OCI-LY7 (cell line): ENCODE measurements around the gene TPM4. TPM values are rescaled to one million over a fixed set of nuclear protein-coding genes. Genes with fewer than 3 reads are reported as not detected.

Experiments
- BruUV-seq: library from RNA; stranded (reverse); fragments of 400-500 nt; replicated peaks from 2 replicates; lab custom pipeline; 2021; lab: Mats Ljungman, UMichigan
- CTCF ChIA-PET: fragments of 300-600 bp; sonication (Branson Sonifier 250); formaldehyde crosslinking; loops from one replicate; lab custom pipeline; 2022; ENCODE audit warnings: antibody characterized with exemption; ENCODE audit not compliant: unreplicated experiment; lab: Charles Lee
- POLR2A ChIA-PET: fragments of 300-600 bp; sonication (Branson Sonifier 250); formaldehyde crosslinking; loops from one replicate; lab custom pipeline; 2022; ENCODE audit warnings: antibody characterized with exemption; lab: Charles Lee
- DNase-seq: peaks from one replicate; pipeline ENCODE4 v3.0.0-alpha.2; 2015; ENCODE audit warnings: low spot score
- H2AFZ ChIP-seq: fragments of 200-600 bp; sonication (generic), shearing (Covaris generic); 2 replicates; pipeline ENCODE4 v1.6.1; 2014; ENCODE audit warnings: mild to moderate bottlenecking, antibody characterized with exemption, low read length, moderate library complexity
- H3K27ac ChIP-seq: fragments of 200-600 bp; sonication (generic); 2 replicates; pipeline ENCODE4 v1.5.1; 2014; ENCODE audit warnings: mixed run types, low read depth, mild to moderate bottlenecking, moderate library complexity, low read length, inconsistent platforms; ENCODE audit not compliant: poor library complexity, severe bottlenecking
- H3K36me3 ChIP-seq: fragments of 200-600 bp; sonication (generic); 2 replicates; pipeline ENCODE4 v1.6.1; 2014; ENCODE audit warnings: mild to moderate bottlenecking, antibody characterized with exemption, low read length, moderate library complexity, mixed read lengths; ENCODE audit not compliant: insufficient read depth
- H3K4me1 ChIP-seq: fragments of 200-600 bp; sonication (generic); 2 replicates; pipeline ENCODE4 v1.5.1; 2014; ENCODE audit warnings: mild to moderate bottlenecking, low read length; ENCODE audit not compliant: insufficient read depth, poor library complexity, severe bottlenecking
- H3K4me2 ChIP-seq: fragments of 200-600 bp; sonication (generic); 2 replicates; pipeline ENCODE4 v1.6.1; 2014; ENCODE audit warnings: mild to moderate bottlenecking, low read length
- H3K4me3 ChIP-seq: fragments of 200-600 bp; sonication (generic); 2 replicates; pipeline ENCODE4 v1.5.1; 2014; ENCODE audit warnings: mild to moderate bottlenecking, low read depth, low read length; ENCODE audit not compliant: poor library complexity, severe bottlenecking
- H3K79me2 ChIP-seq: fragments of 200-600 bp; sonication (generic); 2 replicates; pipeline ENCODE4 v1.6.1; 2016; ENCODE audit warnings: low read depth, mild to moderate bottlenecking, low read length, moderate library complexity, mixed read lengths; ENCODE audit not compliant: insufficient read depth
- H3K9me2 ChIP-seq: fragments of 200-600 bp; sonication (generic); 2 replicates; pipeline ENCODE4 v1.6.1; 2016; ENCODE audit warnings: mild to moderate bottlenecking, low read length, mixed read lengths; ENCODE audit not compliant: insufficient read depth
- H3K9me3 ChIP-seq: fragments of 200-600 bp; sonication (generic); 2 replicates; pipeline ENCODE4 v1.6.1; 2014; ENCODE audit warnings: mild to moderate bottlenecking, mixed run types, low read length, mixed read lengths
- H4K20me1 ChIP-seq: fragments of 200-600 bp; sonication (generic); 2 replicates; pipeline ENCODE4 v1.6.1; 2014; ENCODE audit warnings: mild to moderate bottlenecking, antibody characterized with exemption, low read length, moderate library complexity, mixed read lengths; ENCODE audit not compliant: insufficient read depth
- EZH2phosphoT487 ChIP-seq: fragments of 200-600 bp; sonication (generic); IDR thresholded peaks from 2 replicates; pipeline ENCODE4 v1.6.1; 2018; ENCODE audit warnings: low read depth, borderline replicate concordance, mild to moderate bottlenecking, mixed run types, antibody characterized with exemption, low read length, moderate library complexity, mixed read lengths
- intact Hi-C: fragments of 100-400 bp; cut with micrococcal nuclease; formaldehyde crosslinking; loops from one replicate; pipeline ENCODE4 v1.10.0; 2022; ENCODE audit not compliant: unreplicated experiment
- total RNA-seq, 2 experiments: library from RNA; depleted of rRNA in 1 of 2; stranded (reverse); fragments of >200 nt in 1 of 2; shearing (Covaris generic) in 1 of 2; gene quantifications; 2 replicates each; pipeline ENCODE4 v1.2.3, GENCODE V29; 2014 to 2022
- TF ChIP-seq, protein P1 (sequence below): fragments of 200-600 bp; sonication (generic); conservative IDR thresholded peaks from 2 replicates; pipeline ENCODE4 v1.5.1; 2014; ENCODE audit warnings: mild to moderate bottlenecking, antibody characterized with exemption, low read length, moderate library complexity, mixed read lengths

Gene TPM4
- total RNA-seq, 2 experiments from 2014 or later = 98.1 to 111 TPM

DNA sequence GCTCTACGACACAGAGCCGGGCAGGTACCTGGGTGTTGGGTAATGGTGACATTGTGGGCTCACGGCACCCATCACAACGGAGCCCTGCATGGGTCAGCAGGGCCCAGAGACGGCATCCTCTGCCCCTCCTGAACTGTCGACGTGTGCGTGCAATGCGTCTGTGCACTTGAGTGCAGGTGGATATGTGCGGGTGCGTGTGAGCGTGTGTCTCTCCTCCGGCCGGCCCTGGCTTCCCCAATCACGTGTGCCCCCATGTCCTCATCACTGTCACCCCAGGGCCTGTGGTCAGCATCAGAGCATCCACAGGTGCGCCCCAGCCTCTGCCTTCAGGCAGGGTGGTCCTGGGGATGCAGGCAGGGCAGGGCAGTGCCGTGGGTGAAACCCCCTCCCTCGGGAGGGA lies 37.2 kb upstream of the TPM4 start:
- Histone ChIP-seq H2AFZ (no peak overlapping the region), H4K20me1 (no peaks in the 10 kb centered on the region), H3K79me2 (no peaks in the 10 kb centered on the region), H3K27ac (no peak overlapping the region), H3K9me2 (no peaks in the 10 kb centered on the region), H3K9me3 (no peaks in the 10 kb centered on the region), H3K4me2 (no peak overlapping the region), H3K36me3 (no peaks in the 10 kb centered on the region), H3K4me1 (no peaks in the 10 kb centered on the region), H3K4me3 (no peak overlapping the region)
- intact Hi-C loops = no loop called here
- BruUV-seq = no TSS peak
- ChIA-PET CTCF (no interaction called here), POLR2A (no interaction called here)
- DNase-seq = no peak
- TF ChIP-seq, protein P1, sequence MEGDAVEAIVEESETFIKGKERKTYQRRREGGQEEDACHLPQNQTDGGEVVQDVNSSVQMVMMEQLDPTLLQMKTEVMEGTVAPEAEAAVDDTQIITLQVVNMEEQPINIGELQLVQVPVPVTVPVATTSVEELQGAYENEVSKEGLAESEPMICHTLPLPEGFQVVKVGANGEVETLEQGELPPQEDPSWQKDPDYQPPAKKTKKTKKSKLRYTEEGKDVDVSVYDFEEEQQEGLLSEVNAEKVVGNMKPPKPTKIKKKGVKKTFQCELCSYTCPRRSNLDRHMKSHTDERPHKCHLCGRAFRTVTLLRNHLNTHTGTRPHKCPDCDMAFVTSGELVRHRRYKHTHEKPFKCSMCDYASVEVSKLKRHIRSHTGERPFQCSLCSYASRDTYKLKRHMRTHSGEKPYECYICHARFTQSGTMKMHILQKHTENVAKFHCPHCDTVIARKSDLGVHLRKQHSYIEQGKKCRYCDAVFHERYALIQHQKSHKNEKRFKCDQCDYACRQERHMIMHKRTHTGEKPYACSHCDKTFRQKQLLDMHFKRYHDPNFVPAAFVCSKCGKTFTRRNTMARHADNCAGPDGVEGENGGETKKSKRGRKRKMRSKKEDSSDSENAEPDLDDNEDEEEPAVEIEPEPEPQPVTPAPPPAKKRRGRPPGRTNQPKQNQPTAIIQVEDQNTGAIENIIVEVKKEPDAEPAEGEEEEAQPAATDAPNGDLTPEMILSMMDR = no peak
- no peak for TF ChIP-seq EZH2phosphoT487

DNA sequence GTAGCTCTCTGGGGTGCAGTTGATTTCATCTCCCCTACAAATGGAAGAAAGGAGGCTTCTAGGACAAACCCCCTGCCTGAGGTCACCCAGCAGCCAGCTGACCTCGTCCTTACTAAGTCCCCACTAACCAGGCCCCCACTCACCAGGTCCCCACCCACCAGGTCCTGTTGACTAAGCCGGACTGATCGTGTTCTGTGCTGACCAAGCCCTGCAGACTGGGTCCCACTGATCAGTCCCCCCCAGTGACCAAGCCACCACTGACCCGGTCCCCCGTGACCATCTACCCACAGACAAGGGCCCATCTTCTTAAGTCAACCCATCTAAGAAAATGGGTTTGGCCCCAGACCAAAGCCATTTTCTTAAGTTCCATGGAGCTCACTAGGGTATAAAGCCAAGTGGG lies 36.8 kb upstream of the TPM4 start:
- POLR2A ChIA-PET = no interaction called here
- no TSS peak for BruUV-seq
- no peaks in the 10 kb centered on the region for H4K20me1 ChIP-seq
- no peak for DNase-seq
- H3K9me3 ChIP-seq = no peaks in the 10 kb centered on the region
- intact Hi-C loops = no loop called here
- no peaks in the 10 kb centered on the region for H3K4me1 ChIP-seq
- H3K4me2 ChIP-seq = no peak overlapping the region
- no peak overlapping the region for H3K4me3 ChIP-seq
- H3K9me2 ChIP-seq = no peaks in the 10 kb centered on the region
- no peak overlapping the region for H2AFZ ChIP-seq
- CTCF ChIA-PET = no interaction called here
- no peaks in the 10 kb centered on the region for H3K79me2 ChIP-seq
- TF ChIP-seq, protein P1 = no peak
- no peak for TF ChIP-seq EZH2phosphoT487
- H3K27ac ChIP-seq = no peak overlapping the region
- no peaks in the 10 kb centered on the region for H3K36me3 ChIP-seq

DNA sequence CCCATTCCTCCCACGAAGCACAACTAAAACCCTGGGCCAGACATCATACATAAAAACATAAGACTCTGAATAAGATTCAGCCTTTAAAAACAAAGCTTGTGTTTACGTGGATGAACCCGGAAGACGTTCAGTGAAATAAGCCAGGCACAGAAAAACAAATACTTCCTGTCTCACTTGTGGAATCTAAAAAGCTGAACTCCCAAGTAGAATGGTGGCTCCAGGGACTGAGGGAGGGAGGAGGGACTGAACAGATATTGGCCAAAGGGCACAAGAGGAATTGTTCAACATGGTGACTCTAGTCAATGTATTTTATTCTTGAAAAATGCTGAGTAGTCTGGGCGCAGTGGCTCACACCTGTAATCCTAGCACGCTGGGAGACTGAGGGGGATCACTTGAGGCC lies 35.7 kb upstream of the TPM4 start:
- ChIA-PET CTCF (no interaction called here), POLR2A (interaction anchor here (0.6 kb wide), 1 partner anchor 316 kb away, joined by 7 read pairs; no protein-coding TSS in a partner anchor)
- Histone ChIP-seq H3K4me2 (no peak overlapping the region), H4K20me1 (no peaks in the 10 kb centered on the region), H3K36me3 (no peaks in the 10 kb centered on the region), H2AFZ (no peak overlapping the region), H3K4me3 (no peak overlapping the region), H3K9me3 (no peaks in the 10 kb centered on the region), H3K9me2 (no peaks in the 10 kb centered on the region), H3K79me2 (no peaks in the 10 kb centered on the region), H3K4me1 (no peaks in the 10 kb centered on the region), H3K27ac (no peak overlapping the region)
- intact Hi-C loops = loop anchor here (1.0 to 2.0 kb wide), 2 partner anchors 142 to 412 kb away; no protein-coding TSS in a partner anchor
- no TSS peak for BruUV-seq
- TF ChIP-seq EZH2phosphoT487 = no peak
- TF ChIP-seq, protein P1 = no peak
- DNase-seq = no peak
